ENCODE data around the gene KRTCAP2.

- TF ChIP-seq EP300 (IDR thresholded peaks at IDR 0.05; ENCODE audit: borderline replicate concordance in 1 of 2, low read depth in 1 of 2, low read length in 1 of 2) (no peak), MXI1 (IDR thresholded peaks at IDR 0.05; ENCODE audit: low read depth, low read length) (no peak)
Measured at GRCh38 chr1:155178441-155179111, 5.5 kb upstream of the KRTCAP2 start.
